ENCODE results near the gene CXCL8.

Gene CXCL8

DNA sequence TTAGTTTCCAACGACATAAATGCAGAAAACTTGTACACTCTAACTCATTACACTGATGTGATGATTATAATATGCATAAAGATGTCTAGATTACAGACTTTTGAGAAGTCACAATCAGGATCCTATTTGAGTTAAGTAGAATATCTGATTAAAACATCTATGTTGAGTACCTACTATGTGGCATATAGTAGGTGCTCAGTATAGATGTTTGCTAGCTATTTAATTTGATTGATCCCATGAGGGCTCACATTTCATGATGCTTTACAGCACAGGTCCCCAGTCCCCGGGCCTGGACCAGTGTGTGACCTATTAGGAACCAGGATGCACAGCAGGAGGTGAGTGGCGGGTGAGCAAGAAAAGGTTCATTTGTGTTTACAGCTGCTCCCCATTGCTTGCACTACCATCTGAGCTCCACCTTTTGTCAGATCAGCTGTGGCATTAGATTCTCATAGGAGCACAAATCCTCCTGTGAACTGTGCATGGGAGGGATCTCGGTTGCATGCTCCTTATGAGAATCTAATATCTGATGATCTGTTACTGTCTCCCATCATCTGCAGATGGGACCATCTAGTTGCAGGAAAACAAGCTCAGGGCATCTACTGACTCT lies 33.0 kb upstream of the CXCL8 start:
- TF ChIP-seq FOXP2 (optimal IDR thresholded peaks at IDR 0.05; ENCODE audit: borderline replicate concordance, extremely low read depth, extremely low read length, insufficient read depth), result no peak
- no peak for TF ChIP-seq SIN3A (IDR thresholded peaks at IDR 0.05; ENCODE audit: borderline replicate concordance, insufficient read depth, low read length)
- TF ChIP-seq TAF1 (IDR thresholded peaks at IDR 0.05; ENCODE audit: borderline replicate concordance, insufficient read depth, low read length), result no peak

DNA sequence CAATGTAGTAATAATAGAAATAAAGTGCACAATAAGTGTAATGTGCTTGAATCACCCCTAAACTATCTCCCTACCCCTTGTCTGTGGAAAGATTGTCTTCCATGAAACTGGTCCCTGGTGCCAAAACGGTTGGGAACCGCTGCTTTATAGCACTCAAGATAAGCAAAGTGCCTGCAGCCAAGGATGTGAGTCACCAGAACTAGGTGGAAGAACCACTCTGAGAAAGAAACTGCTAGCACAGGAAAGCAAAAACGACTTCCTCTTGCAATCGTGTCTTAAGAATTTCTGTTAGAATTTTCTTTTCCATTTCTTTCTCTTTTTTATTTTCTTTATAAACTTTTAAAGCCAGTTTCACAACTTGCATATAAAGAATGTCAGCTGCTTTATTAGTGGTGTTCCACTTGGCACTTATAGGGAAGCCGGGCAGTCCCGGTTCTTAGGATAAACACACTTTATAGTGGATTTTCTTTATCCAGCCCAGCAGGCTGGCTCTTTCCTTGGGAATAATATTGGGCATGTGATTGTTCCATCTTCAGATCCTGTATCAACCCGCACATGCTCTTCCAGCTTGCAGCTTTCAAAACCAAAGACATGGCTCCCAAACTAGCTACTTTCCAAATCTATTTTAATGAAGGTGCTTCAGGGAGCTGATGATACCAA lies 32.3 kb upstream of the CXCL8 start:
- TF ChIP-seq TAF1 (IDR thresholded peaks at IDR 0.05; ENCODE audit: borderline replicate concordance, insufficient read depth, low read length), result no peak
- no peak for TF ChIP-seq FOXP2 (optimal IDR thresholded peaks at IDR 0.05; ENCODE audit: borderline replicate concordance, extremely low read depth, extremely low read length, insufficient read depth)
- TF ChIP-seq, protein P1, sequence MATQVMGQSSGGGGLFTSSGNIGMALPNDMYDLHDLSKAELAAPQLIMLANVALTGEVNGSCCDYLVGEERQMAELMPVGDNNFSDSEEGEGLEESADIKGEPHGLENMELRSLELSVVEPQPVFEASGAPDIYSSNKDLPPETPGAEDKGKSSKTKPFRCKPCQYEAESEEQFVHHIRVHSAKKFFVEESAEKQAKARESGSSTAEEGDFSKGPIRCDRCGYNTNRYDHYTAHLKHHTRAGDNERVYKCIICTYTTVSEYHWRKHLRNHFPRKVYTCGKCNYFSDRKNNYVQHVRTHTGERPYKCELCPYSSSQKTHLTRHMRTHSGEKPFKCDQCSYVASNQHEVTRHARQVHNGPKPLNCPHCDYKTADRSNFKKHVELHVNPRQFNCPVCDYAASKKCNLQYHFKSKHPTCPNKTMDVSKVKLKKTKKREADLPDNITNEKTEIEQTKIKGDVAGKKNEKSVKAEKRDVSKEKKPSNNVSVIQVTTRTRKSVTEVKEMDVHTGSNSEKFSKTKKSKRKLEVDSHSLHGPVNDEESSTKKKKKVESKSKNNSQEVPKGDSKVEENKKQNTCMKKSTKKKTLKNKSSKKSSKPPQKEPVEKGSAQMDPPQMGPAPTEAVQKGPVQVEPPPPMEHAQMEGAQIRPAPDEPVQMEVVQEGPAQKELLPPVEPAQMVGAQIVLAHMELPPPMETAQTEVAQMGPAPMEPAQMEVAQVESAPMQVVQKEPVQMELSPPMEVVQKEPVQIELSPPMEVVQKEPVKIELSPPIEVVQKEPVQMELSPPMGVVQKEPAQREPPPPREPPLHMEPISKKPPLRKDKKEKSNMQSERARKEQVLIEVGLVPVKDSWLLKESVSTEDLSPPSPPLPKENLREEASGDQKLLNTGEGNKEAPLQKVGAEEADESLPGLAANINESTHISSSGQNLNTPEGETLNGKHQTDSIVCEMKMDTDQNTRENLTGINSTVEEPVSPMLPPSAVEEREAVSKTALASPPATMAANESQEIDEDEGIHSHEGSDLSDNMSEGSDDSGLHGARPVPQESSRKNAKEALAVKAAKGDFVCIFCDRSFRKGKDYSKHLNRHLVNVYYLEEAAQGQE (IDR thresholded peaks at IDR 0.05; ENCODE audit: insufficient read depth in 1 of 2, low read depth in 2 of 2, low read length in 2 of 2), result no peak
- no peak for TF ChIP-seq POLR2AphosphoS5 (IDR thresholded peaks at IDR 0.05; ENCODE audit: low read depth, low read length)
- no peak for TF ChIP-seq SIN3A (IDR thresholded peaks at IDR 0.05; ENCODE audit: borderline replicate concordance, insufficient read depth, low read length)

DNA sequence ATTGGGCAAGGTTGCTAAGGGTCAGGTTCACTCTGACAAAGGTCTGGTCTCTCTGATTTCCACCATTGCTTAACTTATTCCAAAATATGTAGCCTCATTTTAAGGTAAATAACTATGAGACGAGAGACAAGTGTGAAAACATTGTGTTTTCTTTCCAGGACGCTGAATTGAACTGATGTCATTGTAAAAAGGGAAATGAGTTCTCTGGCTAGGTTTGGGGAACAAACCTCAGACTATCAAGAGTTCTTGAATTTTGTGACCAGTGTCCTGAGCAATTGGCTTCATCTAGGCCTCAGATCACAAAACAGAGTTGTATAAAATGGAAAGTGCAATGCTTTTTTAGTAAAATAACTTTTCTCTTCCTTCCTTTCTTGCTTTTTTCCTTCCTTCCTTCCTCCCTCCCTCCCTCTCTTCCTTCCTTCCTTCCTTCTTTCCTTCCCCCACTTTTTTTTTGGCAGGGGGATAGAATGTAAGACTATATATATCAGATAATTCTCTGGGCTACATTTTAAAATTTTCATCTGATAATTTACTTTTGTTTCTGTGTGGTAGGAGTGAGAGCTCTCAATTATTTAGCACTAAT lies 30.8 kb upstream of the CXCL8 start:
- TF ChIP-seq SIN3A (IDR thresholded peaks at IDR 0.05; ENCODE audit: borderline replicate concordance, insufficient read depth, low read length), result no peak
- no peak for TF ChIP-seq FOXP2 (optimal IDR thresholded peaks at IDR 0.05; ENCODE audit: borderline replicate concordance, extremely low read depth, extremely low read length, insufficient read depth)
- no peak for TF ChIP-seq POLR2AphosphoS5 (IDR thresholded peaks at IDR 0.05; ENCODE audit: low read depth, low read length)
- TF ChIP-seq TAF1 (IDR thresholded peaks at IDR 0.05; ENCODE audit: borderline replicate concordance, insufficient read depth, low read length), result no peak
- TF ChIP-seq, protein P1 (IDR thresholded peaks at IDR 0.05; ENCODE audit: insufficient read depth in 1 of 2, low read depth in 2 of 2, low read length in 2 of 2), result no peak

DNA sequence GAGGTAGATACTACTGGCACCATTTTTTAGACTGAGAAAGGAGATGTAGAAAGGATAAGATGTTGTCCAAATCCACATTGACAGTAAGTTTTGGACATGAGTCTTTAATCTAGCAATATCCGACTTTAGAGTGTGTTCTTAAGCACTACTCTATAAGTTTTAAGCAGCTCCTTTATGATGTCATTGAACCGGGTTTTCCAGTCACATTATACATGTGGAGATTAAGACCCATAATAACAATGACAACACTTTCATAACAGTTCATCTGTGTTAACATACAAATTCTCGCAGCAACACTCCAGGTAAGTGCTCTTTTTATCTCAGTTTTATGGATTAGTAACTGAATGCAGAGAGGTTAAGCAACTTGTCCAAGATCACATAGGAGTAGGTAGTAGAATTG lies 30.3 kb upstream of the CXCL8 start:
- TF ChIP-seq TAF1 (IDR thresholded peaks at IDR 0.05; ENCODE audit: borderline replicate concordance, insufficient read depth, low read length) (no peak), SIN3A (IDR thresholded peaks at IDR 0.05; ENCODE audit: borderline replicate concordance, insufficient read depth, low read length) (no peak), FOXP2 (optimal IDR thresholded peaks at IDR 0.05; ENCODE audit: borderline replicate concordance, extremely low read depth, extremely low read length, insufficient read depth) (no peak), POLR2AphosphoS5 (IDR thresholded peaks at IDR 0.05; ENCODE audit: low read depth, low read length) (no peak)
- TF ChIP-seq, protein P1 (IDR thresholded peaks at IDR 0.05; ENCODE audit: insufficient read depth in 1 of 2, low read depth in 2 of 2, low read length in 2 of 2), result no peak

DNA sequence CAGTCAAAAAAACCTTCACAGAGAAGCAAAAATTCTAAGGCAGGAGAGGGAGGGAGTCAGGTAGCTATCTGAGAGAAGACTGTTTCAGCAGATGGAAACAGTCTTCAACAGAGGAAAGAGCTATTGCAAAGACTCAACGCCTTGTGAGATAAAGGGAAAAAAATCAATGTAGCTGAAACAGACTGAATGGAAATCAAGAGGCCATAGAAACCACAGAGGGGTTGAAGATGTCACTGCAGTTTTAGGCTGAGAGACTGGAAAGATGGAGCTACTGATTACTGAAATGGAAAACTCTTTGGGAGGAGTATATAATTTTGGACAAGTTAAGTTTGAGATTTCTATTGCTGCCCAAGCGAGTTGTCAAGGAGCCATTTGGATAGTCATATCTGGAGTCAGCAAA lies 28.4 kb upstream of the CXCL8 start:
- TF ChIP-seq FOXP2 (optimal IDR thresholded peaks at IDR 0.05; ENCODE audit: borderline replicate concordance, extremely low read depth, extremely low read length, insufficient read depth), result no peak
- no peak for TF ChIP-seq POLR2AphosphoS5 (IDR thresholded peaks at IDR 0.05; ENCODE audit: low read depth, low read length)
- no peak for TF ChIP-seq TAF1 (IDR thresholded peaks at IDR 0.05; ENCODE audit: borderline replicate concordance, insufficient read depth, low read length)
- TF ChIP-seq, protein P1 (IDR thresholded peaks at IDR 0.05; ENCODE audit: insufficient read depth in 1 of 2, low read depth in 2 of 2, low read length in 2 of 2), result no peak
- TF ChIP-seq SIN3A (IDR thresholded peaks at IDR 0.05; ENCODE audit: borderline replicate concordance, insufficient read depth, low read length), result no peak
